H1 (cell line): ENCODE data around the gene BLMH. TPM values are rescaled to one million over a fixed set of nuclear protein-coding genes. Genes with fewer than 3 reads are reported as not detected.

Experiments used
- CTCF ChIA-PET: fragments of 300-600 bp; sonication (Branson Sonifier 250); formaldehyde crosslinking; loops from one replicate; lab custom pipeline; 2021; ENCODE audit not compliant: partially characterized antibody; lab: Charles Lee
- POLR2A ChIA-PET: fragments of 300-600 bp; sonication (Branson Sonifier 250); formaldehyde crosslinking; loops from one replicate; lab custom pipeline; 2021; ENCODE audit warnings: inconsistent platforms; ENCODE audit not compliant: partially characterized antibody; lab: Charles Lee
- DNase-seq, 2 experiments: peaks; one replicate each; pipeline versions ENCODE4 v3.0.0 to v3.0.0-alpha.2; 2010 to 2022; ENCODE audit warnings: low spot score in 2 of 2, low read depth in 1 of 2, mixed read lengths in 1 of 2
- FAIRE-seq: peaks from 2 replicates; lab custom pipeline; 2011; peaks lifted over from hg19 to GRCh38; lab: Jason Lieb, UNC
- H2AFZ ChIP-seq: 2 replicates; pipeline ENCODE4 v1.8.1; 2012; ENCODE audit warnings: low read length, inconsistent platforms
- H2AK5ac ChIP-seq: 2 replicates; pipeline ENCODE4 v1.6.1; 2013; ENCODE audit warnings: low read depth, low read length
- H2BK120ac ChIP-seq: replicated peaks from 2 replicates; pipeline ENCODE3; 2013; ENCODE audit warnings: low read depth, low read length, inconsistent platforms
- H2BK12ac ChIP-seq: 2 replicates; pipeline ENCODE4 v1.6.1; 2013; ENCODE audit warnings: low read depth, low read length
- H2BK15ac ChIP-seq: 2 replicates; pipeline ENCODE4 v1.6.1; 2013; ENCODE audit warnings: low read length
- H2BK20ac ChIP-seq: 2 replicates; pipeline ENCODE4 v1.6.1; 2013; ENCODE audit warnings: low read length
- H2BK5ac ChIP-seq: 2 replicates; pipeline ENCODE4 v1.6.1; 2013; ENCODE audit warnings: low read depth, low read length
- H3K14ac ChIP-seq: 2 replicates; pipeline ENCODE4 v1.6.1; 2013; ENCODE audit warnings: inconsistent platforms; ENCODE audit not compliant: insufficient read length
- H3K18ac ChIP-seq: 2 replicates; pipeline ENCODE4 v1.6.1; 2013; ENCODE audit warnings: low read length; ENCODE audit errors: extremely low read depth
- H3K23ac ChIP-seq: 2 replicates; pipeline ENCODE4 v1.6.1; 2013; ENCODE audit warnings: inconsistent platforms; ENCODE audit not compliant: insufficient read length
- H3K23me2 ChIP-seq: 2 replicates; pipeline ENCODE4 v1.6.1; 2013; ENCODE audit warnings: low read depth, low read length
- H3K27ac ChIP-seq: 2 replicates; pipeline ENCODE4 v1.6.1; 2011; ENCODE audit warnings: low read depth, low read length, inconsistent platforms
- H3K27me3 ChIP-seq, 4 experiments: replicated peaks in 1 of 4; 1 replicate in 1 of 4; 2 replicates in 3 of 4; pipeline versions ENCODE4 v1.6.1 to v1.8.1; 2011 to 2013; ENCODE audit warnings: low read length in 3 of 4, mild to moderate bottlenecking in 3 of 4, inconsistent platforms in 2 of 4, mixed read lengths in 2 of 4, moderate library complexity in 1 of 4; ENCODE audit not compliant: control insufficient read depth in 3 of 4, insufficient read depth in 3 of 4; ENCODE audit errors: extremely low read depth in 1 of 4
- H3K36me3 ChIP-seq, 4 experiments: 2 replicates each; pipeline versions ENCODE4 v1.6.1 to v1.8.1; 2011 to 2013; ENCODE audit warnings: mild to moderate bottlenecking in 4 of 4, low read length in 3 of 4, moderate library complexity in 2 of 4, control low read depth in 1 of 4, inconsistent platforms in 1 of 4; ENCODE audit not compliant: insufficient read depth in 4 of 4, control insufficient read depth in 2 of 4
- H3K4ac ChIP-seq: replicated peaks from 2 replicates; pipeline ENCODE3; 2013; ENCODE audit warnings: low read length, low read depth, mixed read lengths, inconsistent platforms; ENCODE audit not compliant: insufficient read length
- H3K4me1 ChIP-seq, 4 experiments: replicated peaks in 1 of 4; 1 replicate in 1 of 4; 2 replicates in 3 of 4; pipeline versions ENCODE4 v1.6.1 to v1.8.1; 2011 to 2013; ENCODE audit warnings: low read length in 3 of 4, inconsistent platforms in 2 of 4, mixed read lengths in 1 of 4; ENCODE audit not compliant: insufficient read depth in 4 of 4, control insufficient read depth in 3 of 4
- H3K4me2 ChIP-seq, 2 experiments: 2 replicates each; pipeline versions ENCODE4 v1.6.1 to v1.8.1; 2011 to 2013; ENCODE audit warnings: low read depth in 2 of 2, low read length in 2 of 2, control low read depth in 1 of 2, inconsistent platforms in 1 of 2, mild to moderate bottlenecking in 1 of 2; ENCODE audit not compliant: insufficient read depth in 1 of 2
- H3K4me3 ChIP-seq, 4 experiments: fragments of 200-600, 300-600 bp in 1 of 4; sonication (generic), shearing (Covaris generic), sonication (Bioruptor Twin) in 1 of 4; 2 replicates each; pipeline versions ENCODE4 v1.5.1 to v1.8.1; 2011 to 2016; ENCODE audit warnings: low read length in 4 of 4, low read depth in 3 of 4, control low read depth in 2 of 4, inconsistent platforms in 2 of 4, mild to moderate bottlenecking in 2 of 4, mixed read lengths in 1 of 4, moderate library complexity in 1 of 4; ENCODE audit not compliant: insufficient read depth in 2 of 4; ENCODE audit errors: extremely low read depth in 1 of 4
- H3K56ac ChIP-seq: replicated peaks from 2 replicates; pipeline ENCODE3; 2013; ENCODE audit warnings: low read depth, mild to moderate bottlenecking, mixed read lengths, low read length, inconsistent platforms; ENCODE audit not compliant: insufficient read length
- H3K79me1 ChIP-seq: 2 replicates; pipeline ENCODE4 v1.6.1; 2013; ENCODE audit warnings: low read depth, low read length, control low read depth
- H3K79me2 ChIP-seq, 2 experiments: 2 replicates each; pipeline versions ENCODE4 v1.6.1 to v1.8.1; 2012 to 2013; ENCODE audit warnings: low read length in 2 of 2, mild to moderate bottlenecking in 2 of 2, inconsistent platforms in 1 of 2; ENCODE audit not compliant: insufficient read depth in 2 of 2, control insufficient read depth in 1 of 2
- H3K9ac ChIP-seq, 4 experiments: replicated peaks in 1 of 4; 1 replicate in 1 of 4; 2 replicates in 3 of 4; pipeline versions ENCODE4 v1.6.1 to v1.8.1; 2011 to 2013; ENCODE audit warnings: low read depth in 3 of 4, low read length in 3 of 4, control low read depth in 2 of 4, mild to moderate bottlenecking in 2 of 4, moderate library complexity in 2 of 4, inconsistent platforms in 1 of 4; ENCODE audit errors: extremely low read depth in 1 of 4
- H3K9me3 ChIP-seq, 2 experiments: 2 replicates each; pipeline versions ENCODE4 v1.6.1 to v1.8.1; 2012 to 2013; ENCODE audit warnings: mild to moderate bottlenecking in 2 of 2, moderate library complexity in 2 of 2, control low read depth in 1 of 2, inconsistent platforms in 1 of 2, low read depth in 1 of 2, low read length in 1 of 2, mixed read lengths in 1 of 2; ENCODE audit not compliant: insufficient read depth in 2 of 2
- H4K20me1 ChIP-seq, 2 experiments: replicated peaks in 1 of 2; 2 replicates each; pipeline versions ENCODE3 to v1.8.1; 2011 to 2013; ENCODE audit warnings: inconsistent platforms in 2 of 2, low read length in 2 of 2, mild to moderate bottlenecking in 1 of 2; ENCODE audit not compliant: insufficient read depth in 2 of 2, control insufficient read depth in 1 of 2
- H4K5ac ChIP-seq: 2 replicates; pipeline ENCODE4 v1.6.1; 2013; ENCODE audit warnings: low read length, low read depth, mixed read lengths, inconsistent platforms; ENCODE audit not compliant: insufficient read length
- H4K8ac ChIP-seq: 2 replicates; pipeline ENCODE4 v1.8.0; 2013; ENCODE audit warnings: mild to moderate bottlenecking, moderate library complexity, low read length, inconsistent platforms; ENCODE audit not compliant: insufficient read depth; ENCODE audit errors: extremely low read depth
- H4K91ac ChIP-seq: replicated peaks from 2 replicates; pipeline ENCODE3; 2013; ENCODE audit warnings: low read length, mixed read lengths, inconsistent platforms; ENCODE audit not compliant: insufficient read length
- WGBS, 2 experiments: shearing (Covaris generic) in 1 of 2; methylation state at CpG; one replicate each; pipeline versions ENCODE4 v1.1.6 to v1.1.7; 2013 to 2015; ENCODE audit warnings: low lambda C conversion rate in 2 of 2, mixed read lengths in 2 of 2, inconsistent platforms in 1 of 2, low coverage in 1 of 2, missing lambda C conversion rate in 1 of 2; ENCODE audit not compliant: insufficient replicate concordance in 2 of 2, insufficient coverage in 1 of 2, insufficient read length in 1 of 2; ENCODE audit errors: extremely low coverage in 1 of 2, missing lambda C conversion rate in 1 of 2; 5-methylcytosine and 5-hydroxymethylcytosine counted together
- polyA plus RNA-seq, 7 experiments: library from polyadenylated mRNA; depleted of rRNA in 3 of 7; stranded (reverse) in 5 of 7; unstranded in 2 of 7; fragments of >200 nt in 5 of 7; fragments of 200-250 nt in 2 of 7; gene quantifications; 1 replicate in 5 of 7; 2 replicates in 1 of 7; 4 replicates in 1 of 7; pipeline versions ENCODE4 v1.2.1 to v1.2.3, GENCODE V29; 2011 to 2013; ENCODE audit warnings: missing spikeins in 2 of 7, mixed read lengths in 2 of 7
- total RNA-seq: library from RNA; stranded (reverse); fragmentation: NEBNext Ultra II Directional; extraction: Animal tissue kit (Norgen Biotek cat#: 25700); gene quantifications from 2 replicates; pipeline ENCODE4 v1.2.1, GENCODE V29; 2021

Gene BLMH
- total and polyA plus RNA-seq, 2 of the 8 experiments (the other 6 are each of a cell fraction or from before 2014, with no cell fraction given) = 18.2 to 74.3 TPM

- 0 out of 2 replicates have a peak, but pooled peaks cover 2% of the 10 kb centered on the region for H3K23me2 ChIP-seq
- H4K8ac ChIP-seq = no peak overlapping the region
- no peak overlapping the region for H3K56ac ChIP-seq
- no peak overlapping the region for H3K14ac ChIP-seq
- FAIRE-seq = no peak
- no peak overlapping the region for H4K91ac ChIP-seq
- H2BK20ac ChIP-seq = no peak overlapping the region
- no peak overlapping the region for H4K5ac ChIP-seq
- no peak overlapping the region for H2BK12ac ChIP-seq
- no peak overlapping the region for H2AK5ac ChIP-seq
- H3K79me1 ChIP-seq = no peaks in the 10 kb centered on the region
- no peak overlapping the region for H2BK15ac ChIP-seq
- no peak overlapping the region for H2BK5ac ChIP-seq
- no peak overlapping the region for H3K4ac ChIP-seq
- no peak overlapping the region for H3K9ac ChIP-seq
- 86% methylated on average over 7 of the region's 7 CpGs; no CpG with 5 or more reads in 1 of the 2 experiments for WGBS, 2 experiments
- H3K79me2 ChIP-seq = no peaks in the 10 kb centered on the region
- H3K18ac ChIP-seq = no peak overlapping the region
- peaks cover 0 to 14% (median 6%) of the 10 kb centered on the region in 4 experiments; a peak in 5 of 8 replicates for H3K36me3 ChIP-seq
- no peaks in the 10 kb centered on the region for H3K9me3 ChIP-seq
- CTCF ChIA-PET = interaction anchor here (1.8 kb wide), 1 partner anchor 121 kb away, joined by 9 read pairs; no protein-coding TSS in a partner anchor
- no peak overlapping the region for H3K4me2 ChIP-seq
- no peaks in the 10 kb centered on the region for H4K20me1 ChIP-seq
- no peak overlapping the region for H3K4me3 ChIP-seq
- POLR2A ChIA-PET = interaction anchor here (1.5 kb wide), 1 partner anchor 11 kb away, joined by 5 read pairs; no protein-coding TSS in a partner anchor
- no peak overlapping the region for H3K23ac ChIP-seq
- no peak overlapping the region for H3K27ac ChIP-seq
- no peaks in the 10 kb centered on the region for H3K4me1 ChIP-seq
- H2AFZ ChIP-seq = no peak overlapping the region
- H3K27me3 ChIP-seq = no peaks in the 10 kb centered on the region
- no peak overlapping the region for H2BK120ac ChIP-seq
- DNase-seq = no peak
These were observed 45.3 kb downstream of the BLMH start for GRCh38 chr17:30246460-30246859.
